Activated CD4-positive, alpha-beta T cell treated with anti-CD3 and anti-CD28 coated beads, Interleukin-2, Interleukin-6, amounts not matched to agents 100 ng/mL and 50 ng/mL, durations not matched to agents 16 hours and 8 hours (primary cell): Measurements from ENCODE around the gene TCF7L1.
"Not testable (repeated sequence)": the region's sequence is repeated elsewhere in the genome, so short reads cannot be mapped to it uniquely, and the experiment has no call there.

Source experiments
- DNase-seq: peaks from one replicate; pipeline ENCODE4 v3.0.0-alpha.2; 2020

Gene TCF7L1

GRCh38 chr2:85185431-85185940 is 52.3 kb downstream of the TCF7L1 start:
- no peak for DNase-seq

- no peak for DNase-seq
Observed at GRCh38 chr2:85187069-85187468, 53.9 kb downstream of the TCF7L1 start.

GRCh38 chr2:85188852-85189251 is 55.7 kb downstream of the TCF7L1 start:
- no peak for DNase-seq

GRCh38 chr2:85189606-85190270 is 56.5 kb downstream of the TCF7L1 start:
- no peak for DNase-seq

GRCh38 chr2:85191157-85191556 is 58.0 kb downstream of the TCF7L1 start:
- no peak for DNase-seq

GRCh38 chr2:85194780-85195480 is 61.7 kb downstream of the TCF7L1 start:
- no peak for DNase-seq

- DNase-seq, result no peak
Observed at GRCh38 chr2:85195956-85196355, 62.8 kb downstream of the TCF7L1 start.

GRCh38 chr2:85199698-85200097 is 66.5 kb downstream of the TCF7L1 start:
- no peak for DNase-seq

- DNase-seq, result no peak
Observed at GRCh38 chr2:85209887-85210286, 76.7 kb downstream of the TCF7L1 start.

GRCh38 chr2:85210511-85210910 is 77.3 kb downstream of the TCF7L1 start:
- DNase-seq, result no peak

- DNase-seq, result not testable (repeated sequence)
Observed at GRCh38 chr2:85211606-85212005, 78.4 kb downstream of the TCF7L1 start.

- DNase-seq, result no peak
Observed at GRCh38 chr2:85212841-85213240, 79.6 kb downstream of the TCF7L1 start.

GRCh38 chr2:85213404-85213803 is 80.2 kb downstream of the TCF7L1 start:
- no peak for DNase-seq

- DNase-seq, result no peak
Observed at GRCh38 chr2:85213901-85214512, 80.8 kb downstream of the TCF7L1 start.

- DNase-seq, result no peak
Observed at GRCh38 chr2:85215081-85215447, 81.9 kb downstream of the TCF7L1 start.

GRCh38 chr2:85215448-85216401 is 82.5 kb downstream of the TCF7L1 start:
- DNase-seq, result no peak

GRCh38 chr2:85216927-85217326 is 83.7 kb downstream of the TCF7L1 start:
- peak; percentile 32 for DNase-seq

- no peak for DNase-seq
Observed at GRCh38 chr2:85221067-85221691, 88.0 kb downstream of the TCF7L1 start.

- no peak for DNase-seq
Observed at GRCh38 chr2:85222792-85223191, 89.6 kb downstream of the TCF7L1 start.

GRCh38 chr2:85226783-85227182 is 93.6 kb downstream of the TCF7L1 start:
- DNase-seq, result no peak

GRCh38 chr2:85230679-85231467 is 97.7 kb downstream of the TCF7L1 start:
- DNase-seq, result no peak

GRCh38 chr2:85231468-85231805 is 98.2 kb downstream of the TCF7L1 start:
- DNase-seq, result no peak
